Left lung (tissue), 10 donors: ENCODE results near the gene ADAMTS8. TPM values are rescaled to one million over a fixed set of nuclear protein-coding genes. Genes with fewer than 3 reads are reported as not detected.
A peak's percentile ranks its signal among the peaks of the same experiment; 100 is the strongest.

ENCODE experiments used
- ATAC-seq: fragments of 200-7000 bp; cut with Tn5 transposase; one replicate; pipeline ENCODE4 v1.9.1; 2020; ENCODE audit warnings: moderate library complexity
- DNase-seq, 4 donors: peaks; one replicate each; pipeline ENCODE4 v3.0.0-alpha.2; 2013 to 2020
- H3K27ac ChIP-seq, 2 donors: fragments of 200-600 bp; sonication (generic) in 1 of 2; one replicate each; pipeline versions ENCODE4 v1.5.0 to v1.8.0; 2020 to 2021
- H3K27me3 ChIP-seq, 2 donors: fragments of 200-600 bp; sonication (generic) in 1 of 2; one replicate each; pipeline versions ENCODE4 v1.5.0 to v1.8.0; 2020 to 2021
- H3K36me3 ChIP-seq, 2 donors: fragments of 200-600 bp; sonication (generic) in 1 of 2; one replicate each; pipeline versions ENCODE4 v1.5.0 to v1.8.0; 2020 to 2021
- H3K4me1 ChIP-seq, 2 donors: fragments of 200-600 bp; one replicate each; pipeline ENCODE4 v1.8.0; 2021
- H3K4me3 ChIP-seq, 2 donors: fragments of 200-600 bp; sonication (generic) in 1 of 2; one replicate each; pipeline versions ENCODE4 v1.5.0 to v1.8.0; 2020 to 2021; ENCODE audit warnings: mild to moderate bottlenecking in 1 of 2
- H3K9me3 ChIP-seq, 2 donors: fragments of 200-600 bp; sonication (generic) in 1 of 2; one replicate each; pipeline versions ENCODE4 v1.5.0 to v1.8.0; 2020 to 2021
- CTCF ChIP-seq, 2 donors: fragments of 200-600 bp; sonication (generic) in 1 of 2; IDR thresholded peaks; one replicate each; pipeline versions ENCODE4 v1.5.0 to v1.8.0; 2021; ENCODE audit warnings: antibody characterized with exemption in 2 of 2
- intact Hi-C, 2 donors: fragments of 100-400 bp; cut with DNase I; formaldehyde crosslinking; loops; one replicate each; pipeline versions ENCODE4 v1.11.2 to v1.14.2; 2022
- polyA plus RNA-seq, 6 donors: library from polyadenylated mRNA; unstranded; fragments of 120-200 nt; gene quantifications; one replicate each; pipeline ENCODE4 v1.2.1, GENCODE V29; 2013; ENCODE audit not compliant: insufficient read length in 6 of 6
- total RNA-seq, 2 donors: library from RNA; stranded (reverse); fragmentation: NEBNext Ultra II Directional; extraction: Animal tissue kit (Norgen Biotek cat#: 25700); gene quantifications; one replicate each; pipeline ENCODE4 v1.2.1, GENCODE V29; 2021
- donor health status: DM: no; HTN: yes; CAD: no.
- donor health status: DM: no; HTN: no; CAD: no.

Gene ADAMTS8
- total and polyA plus RNA-seq, 8 donors = 1.2 to 48.5 (median 5.3) TPM

GRCh38 chr11:130448039-130448415 lies 19.6 kb upstream of the ADAMTS8 start:
- Histone ChIP-seq H3K27me3 (peaks cover 15 to 54% of the 10 kb centered on the region in 2 donors), H3K9me3 (no peaks in the 10 kb centered on the region), H3K36me3 (no peaks in the 10 kb centered on the region), H3K27ac (no peak overlapping the region), H3K4me1 (peaks cover 0 to 9% of the 10 kb centered on the region in 2 donors), H3K4me3 (peak overlapping the region in 1 of 2 donors; percentile 45)
- TF ChIP-seq CTCF (IDR thresholded peaks at IDR 0.05) = no peak
- no peak for ATAC-seq
- intact Hi-C loops = no loop called here
- DNase-seq = no peak

DNA sequence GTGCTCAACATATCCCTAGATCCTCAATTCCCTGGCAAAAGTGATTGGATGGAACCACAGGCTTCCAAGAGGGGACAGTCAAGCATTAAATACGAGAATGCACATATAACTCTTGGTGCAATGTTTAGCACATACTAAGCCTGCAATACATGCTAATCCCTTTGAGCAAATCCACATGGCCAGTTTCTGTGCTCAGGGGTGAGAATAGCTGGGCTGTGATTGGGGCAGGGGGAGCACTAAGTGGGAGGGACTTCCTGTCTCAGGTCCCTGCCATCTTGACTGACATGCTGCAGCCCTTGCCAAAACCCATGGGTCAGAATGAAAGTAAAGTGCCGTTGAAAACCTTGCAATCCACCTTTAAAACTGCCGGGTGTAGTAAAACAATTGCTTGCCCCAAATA lies 17.4 kb upstream of the ADAMTS8 start:
- H3K9me3 ChIP-seq = peaks cover 0 to 2% of the 10 kb centered on the region in 2 donors
- DNase-seq (no peak), ATAC-seq (no peak)
- no peak for TF ChIP-seq CTCF (IDR thresholded peaks at IDR 0.05)
- H3K4me1 ChIP-seq = peaks cover 0 to 9% of the 10 kb centered on the region in 2 donors
- no peak overlapping the region for H3K27ac ChIP-seq
- no peak overlapping the region for H3K4me3 ChIP-seq
- H3K36me3 ChIP-seq = no peaks in the 10 kb centered on the region
- intact Hi-C loops = no loop called here
- H3K27me3 ChIP-seq = peaks cover 15 to 44% of the 10 kb centered on the region in 2 donors

DNA sequence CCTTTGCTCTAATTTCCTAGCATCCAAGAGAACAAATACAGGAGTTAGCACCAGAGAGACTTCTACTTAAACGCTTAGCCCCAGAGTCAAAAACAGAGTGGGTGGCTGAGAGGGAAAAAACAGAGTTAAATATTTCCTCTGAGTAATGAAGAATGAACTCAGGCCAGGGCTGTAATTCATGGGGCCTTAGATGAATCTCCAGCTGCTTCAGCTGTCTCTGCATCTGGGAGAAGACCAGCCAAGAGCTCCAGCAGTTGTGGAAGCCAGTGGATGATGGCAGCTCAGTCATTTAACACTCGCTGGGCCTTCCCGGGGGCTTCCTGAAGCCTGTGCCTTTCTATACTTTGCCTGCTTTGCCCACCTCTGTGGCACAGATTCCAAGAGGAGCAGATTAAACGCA lies 14.3 kb upstream of the ADAMTS8 start:
- peaks cover 0 to 2% of the 10 kb centered on the region in 2 donors for H3K9me3 ChIP-seq
- H3K36me3 ChIP-seq = no peaks in the 10 kb centered on the region
- H3K27me3 ChIP-seq = peaks cover 0 to 14% of the 10 kb centered on the region in 2 donors
- no peaks in the 10 kb centered on the region for H3K4me1 ChIP-seq
- H3K27ac ChIP-seq = no peak overlapping the region
- H3K4me3 ChIP-seq = no peak overlapping the region
- no peak for TF ChIP-seq CTCF (IDR thresholded peaks at IDR 0.05)
- intact Hi-C loops = no loop called here
- peak; percentile 51 for ATAC-seq
- no peak for DNase-seq

- peaks cover 0 to 2% of the 10 kb centered on the region in 2 donors for H3K9me3 ChIP-seq
- peaks cover 0 to 9% of the 10 kb centered on the region in 2 donors for H3K27me3 ChIP-seq
- H3K27ac ChIP-seq = no peak overlapping the region
- no peaks in the 10 kb centered on the region for H3K36me3 ChIP-seq
- H3K4me3 ChIP-seq = no peak overlapping the region
- no peak for DNase-seq
- intact Hi-C loops = no loop called here
- peak; percentile 47 for ATAC-seq
- H3K4me1 ChIP-seq = no peaks in the 10 kb centered on the region
- no peak for TF ChIP-seq CTCF (IDR thresholded peaks at IDR 0.05)
These were observed 13.3 kb upstream of the ADAMTS8 start for GRCh38 chr11:130441719-130442118.

- Histone ChIP-seq H3K4me1 (no peaks in the 10 kb centered on the region), H3K4me3 (no peak overlapping the region), H3K9me3 (peaks cover 0 to 2% of the 10 kb centered on the region in 2 donors), H3K36me3 (no peaks in the 10 kb centered on the region), H3K27me3 (no peaks in the 10 kb centered on the region), H3K27ac (no peak overlapping the region)
- intact Hi-C loops = loop anchor here in 1 of 2 donors (10.0 kb wide), 1 partner anchor 425 kb away; no protein-coding TSS in a partner anchor
- DNase-seq (no peak), ATAC-seq (no peak)
- TF ChIP-seq CTCF (IDR thresholded peaks at IDR 0.05) = no peak
These were observed 11.5 kb upstream of the ADAMTS8 start for GRCh38 chr11:130439876-130440275.
